ENCODE results near the gene CDH26.

- TF ChIP-seq POLR2A (IDR thresholded peaks at IDR 0.05): no peak
- no peak for TF ChIP-seq CTCF (IDR thresholded peaks at IDR 0.05)
These were observed 72.9 kb downstream of the CDH26 start for GRCh38 chr20:60031107-60031506.

All from ovary (tissue), 3 donors.